Activated CD4-positive, alpha-beta memory T cell treated with anti-CD3 and anti-CD28 coated beads, Interleukin-2, amount 10 ng/mL, durations not matched to agents 7 days and 5 days (primary cell): Measurements from ENCODE around the gene ZNF837. TPM values are rescaled to one million over a fixed set of nuclear protein-coding genes. Genes with fewer than 3 reads are reported as not detected.
"Not testable (repeated sequence)": the region's sequence is repeated elsewhere in the genome, so short reads cannot be mapped to it uniquely, and the experiment has no call there.

Experiments
- CTCF ChIA-PET: fragments of 350-600 bp; sonication (Branson Sonifier 250); formaldehyde crosslinking; loops from one replicate; lab custom pipeline; 2021; ENCODE audit warnings: antibody characterized with exemption, inconsistent platforms; lab: Charles Lee
- POLR2A ChIA-PET: fragments of 350-600 bp; sonication (Branson Sonifier 250); formaldehyde crosslinking; loops from one replicate; lab custom pipeline; 2021; ENCODE audit warnings: antibody characterized with exemption; lab: Charles Lee
- DNase-seq: peaks from one replicate; pipeline ENCODE4 v3.0.0-alpha.2; 2020
- H3K27ac Mint-ChIP-seq: one replicate; pipeline ENCODE4 v1.8.0; 2021; ENCODE audit warnings: mild to moderate bottlenecking, mixed read lengths
- H3K27me3 Mint-ChIP-seq: one replicate; pipeline ENCODE4 v1.8.0; 2021; ENCODE audit warnings: mixed read lengths
- H3K36me3 Mint-ChIP-seq: one replicate; pipeline ENCODE4 v1.8.0; 2021; ENCODE audit warnings: low read depth, mixed read lengths
- H3K4me1 Mint-ChIP-seq: one replicate; pipeline ENCODE4 v1.8.0; 2021; ENCODE audit warnings: mixed read lengths
- H3K4me3 Mint-ChIP-seq: one replicate; pipeline ENCODE4 v1.8.0; 2021; ENCODE audit warnings: mild to moderate bottlenecking, mixed read lengths
- H3K9me3 Mint-ChIP-seq: one replicate; pipeline ENCODE4 v1.8.0; 2021; ENCODE audit warnings: mixed read lengths
- total RNA-seq, 2 experiments: library from RNA; stranded (reverse); gene quantifications; one replicate each; pipeline ENCODE4 v1.2.3, GENCODE V29; 2021

The ZNF837 gene
- total RNA-seq, 2 experiments from 2014 or later: 1.7 TPM

DNA sequence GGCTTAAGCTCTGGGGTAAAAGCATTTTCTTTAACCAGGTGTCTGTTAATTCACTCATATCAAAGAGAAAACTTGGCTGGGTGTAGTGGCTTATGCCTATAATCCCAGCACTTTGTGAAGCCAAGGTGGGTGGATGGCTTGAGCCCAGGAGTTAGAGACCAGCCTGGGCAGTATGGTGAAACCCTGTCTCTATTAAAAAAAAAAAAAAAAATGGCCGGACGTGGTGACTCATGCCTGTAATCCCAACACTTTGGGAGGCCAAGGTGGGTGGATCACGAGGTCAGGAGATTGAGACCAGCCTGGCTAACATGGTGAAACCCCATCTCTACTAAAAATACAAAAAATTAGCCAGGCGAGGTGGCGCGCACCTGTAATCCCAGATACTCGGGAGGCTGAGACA is 4.1 kb downstream of the ZNF837 start:
- H3K36me3 Mint-ChIP-seq, H3K27ac Mint-ChIP-seq, CTCF ChIA-PET, H3K4me3 Mint-ChIP-seq, H3K9me3 Mint-ChIP-seq, H3K27me3 Mint-ChIP-seq, DNase-seq: not testable (repeated sequence)
- peaks cover 17% of the 10 kb centered on the region for H3K4me1 Mint-ChIP-seq
- POLR2A ChIA-PET: interaction anchor here (1.3 kb wide), 1 partner anchor 14 kb away, joined by 5 read pairs; the partner anchor contains the start of gene ZNF497

DNA sequence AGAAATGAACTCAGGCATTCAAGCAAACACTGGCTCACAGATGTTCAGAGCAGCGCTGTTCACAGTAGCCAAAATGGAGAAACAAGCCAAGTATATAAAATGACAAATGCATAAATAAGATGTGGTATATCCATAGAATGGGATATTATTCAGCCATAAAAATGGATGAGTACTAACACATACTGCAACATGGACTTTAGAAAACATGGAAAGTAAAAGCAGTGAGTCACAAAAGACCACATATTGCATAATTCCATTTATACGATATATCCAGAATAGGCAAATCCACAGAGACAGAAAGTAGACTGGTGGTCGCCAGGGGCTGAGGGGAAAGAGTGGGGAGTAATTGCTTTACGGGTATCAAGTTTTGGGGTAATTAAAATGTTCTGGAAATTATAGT is 6.6 kb downstream of the ZNF837 start:
- ChIA-PET CTCF (interaction anchor here (0.6 kb wide), 1 partner anchor 57 kb away, joined by 3 read pairs; no protein-coding TSS in a partner anchor), POLR2A (no interaction called here)
- Mint-ChIP-seq H3K4me1 (peaks cover 4% of the 10 kb centered on the region), H3K36me3 (no peaks in the 10 kb centered on the region), H3K27me3 (no peaks in the 10 kb centered on the region), H3K4me3 (no peak overlapping the region), H3K9me3 (no peaks in the 10 kb centered on the region), H3K27ac (no peak overlapping the region)
- no peak for DNase-seq

DNA sequence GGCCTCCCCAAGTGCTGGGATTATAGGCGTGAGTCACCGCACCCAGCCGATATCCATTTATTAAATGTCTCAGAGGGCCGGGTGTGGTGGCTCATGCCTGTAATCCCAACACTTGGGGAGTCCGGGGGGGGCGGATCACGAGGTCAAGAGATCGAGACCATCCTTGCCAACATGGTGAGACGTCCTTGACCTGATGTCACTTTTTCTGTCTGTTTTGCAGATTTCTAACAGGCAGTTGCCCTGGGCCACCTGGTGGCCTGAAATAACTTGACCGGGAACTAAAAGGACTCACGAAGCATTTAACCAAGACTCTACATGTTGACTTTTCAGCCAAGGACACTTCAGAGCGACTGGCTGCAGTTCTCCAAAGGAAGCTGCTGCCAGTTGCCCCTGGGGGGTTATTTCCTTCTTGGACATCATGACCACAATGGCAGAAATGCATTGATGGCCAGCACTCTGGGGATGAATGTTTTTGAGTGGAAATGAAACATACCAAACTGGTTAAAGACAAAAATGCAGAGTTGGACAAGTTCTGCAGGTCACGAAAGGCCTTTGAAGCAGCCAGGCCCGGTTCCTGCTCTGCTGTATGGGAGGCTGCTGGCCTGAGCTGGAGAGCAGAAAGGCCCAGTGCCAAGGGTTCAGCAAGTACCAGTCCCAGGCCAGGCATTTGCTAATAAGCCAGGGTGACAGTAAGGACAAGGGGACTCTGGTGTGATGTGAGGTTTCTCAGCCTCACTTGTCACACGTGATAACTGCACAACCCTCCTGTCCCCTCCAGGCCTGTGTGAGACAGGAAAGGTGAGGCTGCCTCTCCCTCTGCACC is 8.3 kb downstream of the ZNF837 start:
- Mint-ChIP-seq H3K27ac (no peak overlapping the region), H3K36me3 (no peaks in the 10 kb centered on the region), H3K4me1 (no peaks in the 10 kb centered on the region), H3K27me3 (no peaks in the 10 kb centered on the region), H3K9me3 (no peaks in the 10 kb centered on the region), H3K4me3 (no peak overlapping the region)
- CTCF ChIA-PET: no interaction called here
- POLR2A ChIA-PET: interaction anchor here (0.9 to 1.2 kb wide), 2 partner anchors 9 to 94 kb away, joined by 3 to 4 read pairs; partner anchors contain the start of gene ZNF8
- no peak for DNase-seq

DNA sequence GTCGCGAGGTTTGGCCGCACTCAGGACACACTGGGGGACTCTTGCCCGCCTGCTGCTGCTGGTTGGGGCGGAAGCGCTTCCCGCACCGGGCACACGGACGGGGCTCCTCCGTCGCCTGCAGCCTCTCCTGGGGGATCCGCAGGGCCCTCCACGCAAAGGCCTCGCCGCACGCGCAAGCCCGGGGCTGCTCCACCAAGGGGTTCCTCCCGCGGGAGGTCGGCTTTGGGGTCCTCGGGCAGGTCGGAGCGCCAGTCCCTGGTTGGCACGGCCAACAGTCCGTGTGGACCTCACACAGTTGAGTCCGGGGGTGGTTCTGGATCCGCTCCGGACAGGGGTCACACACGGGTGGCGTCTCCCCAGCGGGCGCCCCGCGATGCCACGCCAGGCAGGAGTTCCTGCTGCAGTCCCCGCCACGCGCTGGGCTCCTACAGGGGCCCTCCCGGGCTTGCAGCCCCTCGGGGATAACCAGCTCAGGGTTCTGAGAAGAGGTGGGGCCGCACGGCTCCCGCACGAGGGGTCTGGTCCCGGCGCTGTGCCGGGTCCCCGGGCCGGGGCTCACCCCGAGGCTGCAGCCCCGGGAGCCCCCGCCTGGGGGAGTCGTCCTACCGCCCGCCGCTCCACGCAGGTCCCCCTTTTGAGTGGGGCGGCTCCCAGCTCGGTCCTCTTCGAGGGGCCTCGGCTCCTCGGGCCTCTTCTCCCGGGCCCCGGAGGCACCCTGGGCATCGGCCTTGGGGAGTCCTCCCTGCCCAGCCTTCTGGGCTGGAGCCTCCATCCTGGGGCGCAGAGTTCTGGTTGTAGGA is 12.1 kb downstream of the ZNF837 start:
- Mint-ChIP-seq H3K4me3 (no peak overlapping the region), H3K27me3 (no peaks in the 10 kb centered on the region), H3K4me1 (peaks cover 4% of the 10 kb centered on the region), H3K9me3 (no peaks in the 10 kb centered on the region), H3K27ac (no peak overlapping the region), H3K36me3 (no peaks in the 10 kb centered on the region)
- CTCF ChIA-PET: no interaction called here
- POLR2A ChIA-PET: no interaction called here
- DNase-seq: no peak

DNA sequence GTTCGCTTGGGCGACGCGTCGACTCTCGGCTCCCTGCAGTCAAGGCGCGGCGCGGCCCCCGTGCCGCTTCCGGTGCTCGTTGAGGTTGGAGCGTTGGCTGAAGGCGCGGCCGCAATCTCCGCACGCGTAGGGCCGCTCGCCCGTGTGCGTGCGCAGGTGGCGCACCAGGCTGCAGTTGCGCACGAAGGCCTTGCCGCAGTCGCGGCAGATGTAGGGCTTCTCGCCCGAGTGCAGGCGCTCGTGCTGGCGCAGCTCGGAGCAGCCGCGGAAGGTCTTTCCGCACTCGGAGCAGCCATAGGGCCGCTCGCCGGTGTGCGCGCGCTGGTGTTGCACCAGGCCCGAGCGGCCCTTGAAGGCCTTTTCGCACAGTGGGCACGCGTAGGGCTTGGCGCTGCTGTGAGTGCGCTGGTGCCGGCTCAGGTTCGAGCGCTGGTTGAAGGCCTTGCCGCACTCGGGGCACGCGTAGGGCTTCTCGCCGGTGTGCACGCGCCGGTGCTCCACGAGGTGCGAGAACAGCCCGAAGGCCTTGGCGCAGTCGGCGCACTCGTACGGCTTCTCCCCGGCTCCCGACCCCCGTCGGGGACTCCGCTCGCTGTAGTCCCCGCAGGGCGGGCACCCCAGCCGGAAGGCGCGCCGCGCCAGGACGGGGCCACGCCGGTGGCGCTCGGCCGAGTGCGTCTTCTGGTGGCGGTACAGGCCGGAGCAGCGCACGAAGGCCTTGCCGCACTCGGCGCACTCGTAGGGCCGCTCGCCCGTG is 13.0 kb downstream of the ZNF837 start:
- H3K27ac Mint-ChIP-seq: no peak overlapping the region
- DNase-seq: no peak
- CTCF ChIA-PET: no interaction called here

DNA sequence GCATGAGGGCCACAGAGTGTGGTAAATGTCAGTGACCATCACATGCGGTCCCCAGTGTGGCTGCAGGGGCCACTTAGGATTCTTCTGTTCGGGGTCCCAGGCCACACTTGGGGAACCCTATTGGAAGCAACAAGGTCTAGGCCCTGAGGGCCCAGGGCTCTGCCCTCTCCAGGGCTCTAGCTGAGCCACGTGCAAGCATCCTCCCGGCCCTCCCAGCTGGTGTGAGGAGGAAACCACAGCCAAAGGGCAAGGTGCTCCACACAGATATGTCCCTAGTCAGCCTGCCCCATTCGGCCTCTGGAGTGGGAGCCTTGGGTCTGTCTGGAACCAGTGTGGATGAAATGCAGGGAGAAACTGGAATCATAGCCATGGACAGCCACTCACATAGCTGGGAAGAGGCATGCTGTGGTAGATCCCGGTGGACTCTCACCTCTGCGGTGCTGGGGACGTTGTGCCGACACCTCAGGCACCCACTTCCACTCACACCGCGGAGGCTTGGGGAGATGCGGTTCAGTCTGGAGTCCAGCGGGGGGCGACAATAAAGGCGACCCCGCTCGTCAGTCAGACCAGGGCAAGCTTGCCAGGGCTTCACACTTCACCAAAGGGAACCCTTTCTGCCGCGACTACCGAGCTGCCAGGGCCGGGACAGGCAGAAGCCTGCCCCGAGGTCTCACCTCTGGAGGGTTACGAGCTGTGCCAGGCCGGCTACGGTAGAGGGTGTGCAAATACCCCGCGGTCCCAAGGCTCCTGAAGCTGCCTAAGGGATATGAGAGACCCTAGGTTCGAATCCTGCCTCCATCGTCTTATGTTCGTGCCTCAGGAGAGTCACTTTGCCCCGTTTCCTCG is 14.0 kb downstream of the ZNF837 start:
- H3K4me3 Mint-ChIP-seq: no peak overlapping the region
- no peaks in the 10 kb centered on the region for H3K9me3 Mint-ChIP-seq
- POLR2A ChIA-PET: interaction anchor here (1.3 kb wide), 1 partner anchor 40 kb away, joined by 4 read pairs; the partner anchor contains the start of gene ZSCAN22
- H3K36me3 Mint-ChIP-seq: peaks cover 3% of the 10 kb centered on the region
- H3K27ac Mint-ChIP-seq: no peak overlapping the region
- CTCF ChIA-PET: interaction anchor here (1.9 kb wide), 1 partner anchor 122 kb away, joined by 4 read pairs; no protein-coding TSS in a partner anchor
- H3K4me1 Mint-ChIP-seq: peaks cover 12% of the 10 kb centered on the region
- H3K27me3 Mint-ChIP-seq: no peaks in the 10 kb centered on the region
- no peak for DNase-seq

More for the DNA sequence above, 13.0 kb downstream of the ZNF837 start:
- no peaks in the 10 kb centered on the region for H3K36me3 Mint-ChIP-seq
- H3K9me3 Mint-ChIP-seq: no peaks in the 10 kb centered on the region
- no peaks in the 10 kb centered on the region for H3K27me3 Mint-ChIP-seq
- H3K4me3 Mint-ChIP-seq: no peak overlapping the region
- H3K4me1 Mint-ChIP-seq: peaks cover 5% of the 10 kb centered on the region
- POLR2A ChIA-PET: no interaction called here

DNA sequence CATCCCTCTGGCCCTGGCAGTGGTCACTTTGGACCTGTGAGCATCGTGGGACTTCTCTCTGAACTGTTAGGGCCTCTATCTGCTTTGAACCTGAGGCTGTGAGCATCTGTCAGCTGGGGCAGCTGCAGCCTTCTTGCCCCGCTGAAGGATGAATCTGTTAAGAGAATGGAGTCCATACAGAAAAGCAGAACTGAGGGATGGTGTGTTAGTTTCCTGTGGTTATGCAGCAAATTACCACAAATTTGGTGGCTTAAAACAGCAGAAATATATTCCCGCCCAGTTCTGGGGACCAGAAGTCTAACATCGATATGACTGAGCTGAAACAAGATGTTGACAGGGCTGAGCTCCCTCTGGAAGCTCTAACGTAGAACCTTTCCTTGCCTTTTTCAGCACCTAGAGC is 16.7 kb downstream of the ZNF837 start:
- CTCF ChIA-PET: interaction anchor here (1.5 to 3.1 kb wide), 2 partner anchors 17 to 156 kb away, joined by 7 to 15 read pairs; partner anchors contain the start of gene ZBTB45
- no peaks in the 10 kb centered on the region for H3K9me3 Mint-ChIP-seq

DNA sequence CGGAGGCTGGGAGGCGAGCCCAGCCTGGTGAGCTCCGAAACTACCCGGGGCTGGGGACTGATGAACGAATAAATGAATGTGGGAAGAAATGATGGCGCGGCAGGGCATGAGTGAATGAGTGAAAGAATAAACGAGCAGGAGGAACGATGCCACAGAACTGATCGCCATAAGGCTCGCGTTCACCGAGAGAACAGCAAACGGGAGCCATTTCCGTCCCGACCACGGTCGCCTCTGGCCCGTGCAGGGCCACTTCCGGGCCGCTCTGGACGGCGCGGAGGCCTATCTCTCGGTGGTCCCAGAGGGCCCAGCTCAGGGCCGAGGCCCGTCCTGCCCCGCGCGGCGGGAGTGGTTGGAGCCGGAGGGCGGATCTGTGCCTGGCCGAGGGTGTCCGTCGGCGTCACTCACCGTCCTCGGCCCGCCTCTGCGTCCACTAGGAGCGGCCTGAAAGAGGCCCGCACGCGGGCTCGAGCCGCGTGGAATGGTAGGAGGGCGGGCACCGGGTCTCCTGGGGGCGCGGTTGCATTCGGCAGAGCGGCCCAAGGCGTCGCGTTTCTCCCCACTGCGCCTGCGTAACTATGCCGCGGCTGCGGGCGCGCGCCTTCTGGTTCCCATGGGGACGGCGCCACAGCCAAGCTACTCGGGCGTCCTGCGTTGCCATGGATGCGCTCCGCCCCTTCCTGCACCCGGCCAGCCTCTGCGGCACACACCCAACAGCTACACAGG is 18.4 kb downstream of the ZNF837 start, which contains the start of gene ZNF497:
Gene ZNF497, minus strand, starts transcription at position 480 of the 723 bp plus-strand sequence. CDS start 5,116 bp downstream, outside the sequence.
- Mint-ChIP-seq H3K4me1 (peaks cover 15% of the 10 kb centered on the region), H3K27me3 (no peaks in the 10 kb centered on the region), H3K9me3 (no peaks in the 10 kb centered on the region), H3K27ac (peak within 1 kb of the TSS; percentile 77), H3K36me3 (peaks cover 4% of the 10 kb centered on the region), H3K4me3 (peak within 1 kb of the TSS; percentile 89)
- ChIA-PET POLR2A (interaction anchor here (0.7 to 3.1 kb wide), 23 partner anchors 9 to 763 kb away, joined by 3 to 22 read pairs (median 5); partner anchors contain the start of genes ERVK3-1, RPS5, ZBTB45 and ZNF274), CTCF (interaction anchor here (0.7 to 3.1 kb wide), 7 partner anchors 15 to 152 kb away, joined by 3 to 15 read pairs (median 3); partner anchors contain the start of genes ZNF584 and ZSCAN22)
- DNase-seq: peak; percentile 97

More for the DNA sequence above, 16.7 kb downstream of the ZNF837 start:
- H3K27me3 Mint-ChIP-seq: no peaks in the 10 kb centered on the region
- H3K27ac Mint-ChIP-seq: no peak overlapping the region
- DNase-seq: no peak
- POLR2A ChIA-PET: interaction anchor here (1.1 to 3.1 kb wide), 6 partner anchors 9 to 85 kb away, joined by 3 to 22 read pairs (median 7); partner anchors contain the start of genes RPS5 and ZNF8
- H3K4me3 Mint-ChIP-seq: no peak overlapping the region
- peaks cover 15% of the 10 kb centered on the region for H3K4me1 Mint-ChIP-seq
- peaks cover 4% of the 10 kb centered on the region for H3K36me3 Mint-ChIP-seq

DNA sequence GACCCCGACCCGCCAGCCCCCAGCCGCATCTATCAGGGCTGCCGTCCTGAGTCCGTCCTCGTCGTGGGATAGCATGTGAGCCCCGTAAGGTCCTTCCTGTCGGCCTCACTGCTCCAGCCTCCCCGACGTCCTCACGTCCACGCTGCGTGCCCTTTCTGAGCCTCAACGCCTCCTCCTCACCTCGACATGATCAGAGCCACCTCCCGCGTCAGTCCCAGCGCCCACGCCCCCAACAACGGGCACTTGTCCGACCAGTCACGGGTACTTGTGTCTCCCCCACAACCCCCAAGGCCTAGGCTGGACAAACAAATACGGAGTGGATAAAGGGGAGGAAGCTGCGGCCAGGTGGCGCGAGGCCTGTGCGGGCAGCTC is 18.9 kb downstream of the ZNF837 start:
- ChIA-PET POLR2A (interaction anchor here (0.8 to 3.1 kb wide), 17 partner anchors 10 to 762 kb away, joined by 3 to 22 read pairs (median 6); partner anchors contain the start of genes RPS5, ZBTB45, ZNF274 and ZNF446), CTCF (interaction anchor here (1.3 to 3.1 kb wide), 2 partner anchors 14 to 18 kb away, joined by 5 to 15 read pairs; no protein-coding TSS in a partner anchor)
- Mint-ChIP-seq H3K27me3 (no peaks in the 10 kb centered on the region), H3K36me3 (peaks cover 4% of the 10 kb centered on the region), H3K4me1 (peaks cover 17% of the 10 kb centered on the region), H3K4me3 (peak overlapping the region; percentile 89), H3K9me3 (no peaks in the 10 kb centered on the region), H3K27ac (peak overlapping the region; percentile 77)
- peak; percentile 45 for DNase-seq

DNA sequence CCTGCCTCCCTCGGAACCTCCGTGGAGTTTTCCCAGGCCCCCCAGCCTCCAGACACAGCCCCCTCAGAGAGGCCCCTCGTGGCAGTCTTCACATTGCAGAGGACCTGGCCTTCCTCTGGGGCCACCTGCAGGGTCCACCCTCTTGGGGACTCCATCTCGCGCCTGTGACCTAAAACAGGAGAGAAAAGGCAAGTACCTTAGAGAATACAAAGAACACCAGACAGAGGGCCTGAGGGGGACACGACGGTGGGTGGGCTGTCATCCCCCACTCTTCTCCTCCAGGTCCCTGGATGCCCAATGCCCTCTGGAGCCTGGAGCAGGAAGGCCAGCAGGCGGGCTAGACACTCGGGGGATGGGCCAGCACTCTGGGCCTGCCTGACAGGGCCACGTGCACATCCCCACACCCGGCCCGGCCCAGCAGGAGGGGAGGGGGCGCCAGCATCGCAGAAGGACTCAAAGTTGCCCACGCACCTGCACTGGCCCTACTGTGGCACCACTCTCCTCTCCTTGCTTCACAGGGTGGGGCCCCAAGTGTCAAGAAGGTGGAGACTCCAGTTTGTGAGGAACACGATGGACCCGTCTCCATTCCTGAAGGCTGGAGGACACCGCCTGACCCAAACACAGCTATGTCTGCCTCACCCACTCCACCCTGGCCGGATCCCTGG is 23.2 kb downstream of the ZNF837 start:
- CTCF ChIA-PET: no interaction called here
- Mint-ChIP-seq H3K36me3 (peaks cover 3% of the 10 kb centered on the region), H3K9me3 (no peaks in the 10 kb centered on the region)

More for the DNA sequence above, 23.2 kb downstream of the ZNF837 start:
- no peak overlapping the region for H3K4me3 Mint-ChIP-seq
- no peak overlapping the region for H3K27ac Mint-ChIP-seq
- H3K27me3 Mint-ChIP-seq: peaks cover 4% of the 10 kb centered on the region
- no peak for DNase-seq
- peaks cover 20% of the 10 kb centered on the region for H3K4me1 Mint-ChIP-seq
- POLR2A ChIA-PET: interaction anchor here (0.9 to 2.8 kb wide), 4 partner anchors 11 to 174 kb away, joined by 3 to 16 read pairs (median 4); partner anchors contain the start of gene ZNF274
